Stimulated activated CD4-positive, alpha-beta T cell treated with anti-CD3 and anti-CD28 coated beads, Interleukin-15, amount 100 ng/mL, for 48 hours (primary cell): Measurements from ENCODE around the gene SORCS1.

Experiments used
- DNase-seq, 2 donors: peaks; one replicate each; pipeline ENCODE4 v3.0.0-alpha.2; 2020; ENCODE audit warnings: low read depth in 2 of 2

SORCS1 gene

GRCh38 chr10:106900016-106900652, 264.4 kb downstream of the SORCS1 start:
- no peak for DNase-seq

GRCh38 chr10:106898446-106898845, 266.1 kb downstream of the SORCS1 start:
- DNase-seq, result no peak

DNA sequence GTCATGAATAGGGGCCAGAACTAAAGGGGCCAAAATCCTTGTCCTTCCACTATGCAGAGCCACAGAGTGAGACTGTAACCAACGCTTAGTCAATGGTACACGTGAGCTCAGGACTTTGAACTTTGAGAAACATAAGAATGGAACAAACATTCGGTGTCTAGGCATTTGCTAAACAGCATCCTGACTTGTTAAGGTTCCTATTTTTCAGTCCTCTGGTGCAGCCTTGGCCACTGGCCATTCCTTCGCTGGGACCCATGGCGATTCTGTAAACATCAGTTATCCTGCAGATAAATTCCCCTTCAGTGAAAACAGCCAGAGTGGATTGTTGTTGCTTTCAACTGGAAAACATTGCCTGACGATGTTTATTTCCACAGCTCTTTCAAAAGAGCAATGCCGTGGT, 266.8 kb downstream of the SORCS1 start:
- no peak for DNase-seq

DNA sequence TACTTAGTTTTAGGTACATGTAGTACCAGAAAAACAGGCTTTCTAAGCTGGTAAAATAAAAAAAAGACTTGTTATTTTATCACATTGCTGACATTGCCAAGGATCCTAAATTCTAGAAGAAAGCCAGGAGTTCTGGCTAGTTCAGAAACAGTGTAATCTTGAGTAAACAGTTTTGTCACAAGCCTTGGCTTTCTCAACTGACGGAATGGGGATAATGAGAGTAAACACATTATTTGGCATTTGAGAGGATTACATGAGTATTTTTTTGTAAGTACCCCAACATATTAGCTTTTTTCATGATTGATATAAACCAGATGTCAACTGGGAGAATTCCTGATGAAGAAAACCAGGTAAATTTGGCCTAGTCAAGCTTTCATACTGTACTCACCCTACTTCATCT, 269.8 kb downstream of the SORCS1 start:
- DNase-seq, result no peak

- DNase-seq, result no peak
These were observed 286.9 kb downstream of the SORCS1 start for GRCh38 chr10:106877574-106877973.

GRCh38 chr10:106874604-106874889, 290.0 kb downstream of the SORCS1 start:
- DNase-seq, result no peak

DNA sequence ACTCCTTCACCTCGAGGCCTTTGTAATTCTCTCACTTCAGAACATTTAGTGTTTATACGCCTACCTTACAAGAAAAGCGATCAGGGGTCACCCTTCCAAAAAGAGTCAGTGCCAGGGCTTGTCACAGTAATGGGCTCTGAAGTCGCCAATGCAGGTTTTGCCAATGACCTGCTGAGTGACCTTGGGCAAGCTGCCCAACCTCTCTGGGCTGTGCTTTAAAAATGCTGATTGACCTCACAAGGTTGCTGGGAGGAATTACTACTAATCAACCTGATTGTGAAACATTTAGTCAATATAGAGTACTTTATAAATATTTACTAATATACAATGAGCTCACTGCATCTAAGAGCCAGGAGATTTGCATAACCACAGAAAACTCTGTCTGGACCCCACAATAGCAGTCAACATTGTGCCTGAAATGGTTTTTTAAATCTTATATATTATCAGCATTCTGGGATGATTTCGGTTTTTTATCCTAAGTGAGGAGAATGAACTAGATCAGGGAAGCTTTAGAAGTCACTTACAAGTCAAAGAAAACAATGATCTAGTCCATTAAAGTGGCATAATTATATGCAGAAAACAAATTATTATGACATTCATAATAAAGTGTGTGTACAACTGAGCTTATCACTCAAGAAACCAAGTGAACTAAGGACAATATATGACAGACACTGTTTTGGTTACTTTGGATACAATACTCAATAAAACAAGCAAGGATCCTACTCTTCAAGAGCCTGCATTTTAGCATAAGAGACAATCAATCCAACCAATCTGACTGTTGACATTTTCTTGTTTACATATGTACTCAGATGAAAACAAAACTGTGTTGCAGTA, 290.5 kb downstream of the SORCS1 start:
- no peak for DNase-seq

DNA sequence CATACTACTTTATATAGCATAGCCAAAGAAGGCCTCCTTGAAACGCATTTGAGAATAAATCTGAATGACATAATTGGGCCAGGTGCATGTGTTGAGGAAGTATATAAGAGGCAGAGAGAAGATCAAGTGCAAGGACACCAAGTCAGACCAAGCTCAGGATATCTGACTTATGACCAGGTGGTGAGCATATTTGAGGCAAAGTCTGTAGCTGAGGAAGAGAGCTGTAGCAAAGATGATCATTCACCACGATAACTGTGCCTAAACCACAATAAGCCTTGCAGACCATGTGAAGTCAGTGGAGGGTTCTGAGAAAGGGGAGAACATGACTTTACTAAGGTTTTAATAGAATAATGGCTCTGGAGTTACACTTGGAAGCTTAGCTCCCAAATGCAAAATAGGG, 292.3 kb downstream of the SORCS1 start:
- DNase-seq, result no peak

GRCh38 chr10:106866244-106866845, 298.2 kb downstream of the SORCS1 start:
- no peak for DNase-seq

- no peak for DNase-seq
These were observed 300.5 kb downstream of the SORCS1 start for GRCh38 chr10:106864031-106864430.

DNA sequence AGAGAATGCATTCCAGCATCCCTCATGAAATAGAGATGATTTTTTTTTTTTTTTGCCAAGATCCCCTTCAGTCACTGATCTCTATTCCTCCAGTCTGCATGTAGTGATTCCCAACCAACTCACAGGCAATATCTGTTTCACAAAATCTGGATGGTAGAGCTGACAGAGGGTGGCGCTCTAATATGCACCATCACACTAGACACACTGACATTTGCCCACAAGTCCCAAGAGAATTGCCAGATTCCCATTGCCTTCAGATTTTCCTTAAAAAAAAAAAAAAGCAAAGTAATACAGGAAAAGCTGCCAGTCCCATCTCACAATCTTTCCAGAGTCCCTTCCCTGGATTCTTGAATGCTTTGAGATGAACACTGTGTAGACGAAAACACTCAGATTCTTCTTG, 301.0 kb downstream of the SORCS1 start:
- no peak for DNase-seq

- no peak for DNase-seq
These were observed 304.4 kb downstream of the SORCS1 start for GRCh38 chr10:106859892-106860652.

DNA sequence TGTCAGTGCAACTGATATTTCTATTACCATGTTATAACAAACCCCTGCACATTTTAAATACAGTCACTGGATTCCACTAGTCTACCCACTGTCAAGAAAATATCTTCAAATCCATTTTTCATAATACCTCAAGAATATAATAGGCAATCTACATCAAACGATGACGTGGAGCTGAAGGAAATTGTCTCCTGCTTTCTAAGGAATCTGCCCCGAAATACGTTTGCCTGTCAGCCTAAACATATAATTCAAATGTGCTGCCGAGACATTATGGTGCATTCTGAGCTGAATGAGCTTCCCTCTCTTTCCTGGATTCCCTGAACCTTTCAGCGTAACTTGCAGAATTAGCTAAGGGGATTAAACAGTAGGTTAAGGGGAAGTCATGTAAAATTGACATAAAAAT, 306.8 kb downstream of the SORCS1 start:
- no peak for DNase-seq

DNA sequence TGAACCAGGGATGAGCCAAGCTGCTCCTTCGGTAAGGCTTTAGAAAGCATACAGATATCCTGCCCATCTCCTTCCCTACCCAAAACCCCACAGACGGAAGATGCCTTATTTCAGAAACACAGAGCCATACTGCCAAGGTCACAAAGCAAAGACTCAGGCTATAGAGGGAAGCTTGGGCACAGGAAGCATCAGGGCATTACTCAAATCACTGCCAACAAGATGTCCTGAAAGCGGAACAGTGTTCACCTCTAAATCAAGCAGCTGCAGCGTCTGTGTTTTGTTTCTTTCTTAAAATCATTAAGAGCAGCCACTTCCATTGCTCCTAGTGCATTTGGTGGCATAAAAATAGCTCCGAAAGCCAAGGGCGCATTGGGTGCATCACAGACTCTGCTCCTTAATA, 307.3 kb downstream of the SORCS1 start:
- DNase-seq, result no peak

DNA sequence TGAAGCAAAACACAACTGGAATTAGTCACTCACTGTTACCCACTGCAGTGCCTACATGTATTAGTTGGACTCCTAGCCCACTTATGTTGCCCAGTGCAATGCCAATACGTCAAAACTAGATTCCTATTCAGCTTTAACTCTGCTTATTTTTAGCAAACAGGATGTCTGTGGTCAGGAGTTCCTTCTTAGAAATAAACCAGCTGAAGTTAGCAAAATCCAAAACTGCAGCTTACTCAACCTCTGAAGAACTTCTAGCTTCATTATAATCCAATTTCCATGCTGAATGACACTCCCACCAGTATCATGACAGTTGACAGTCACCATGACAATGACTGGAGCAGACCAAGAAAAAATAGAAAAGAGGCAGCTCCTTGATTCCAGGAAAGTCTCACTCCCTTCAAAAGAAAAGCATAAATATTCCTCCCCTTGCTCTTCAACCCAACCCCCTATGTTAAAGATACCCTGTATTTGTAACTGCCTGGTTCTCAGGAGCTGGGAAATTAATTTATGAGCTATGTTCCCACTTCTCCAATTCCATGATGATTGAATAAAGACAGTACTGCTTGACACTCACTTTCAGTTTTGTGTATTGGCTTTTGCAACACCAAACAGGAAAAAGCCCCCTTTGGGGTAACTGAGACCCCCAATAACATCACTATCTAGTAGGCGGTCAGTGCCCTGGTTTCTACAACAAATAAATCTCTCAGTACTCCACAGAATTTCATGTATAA, 327.4 kb downstream of the SORCS1 start:
- no peak for DNase-seq

- DNase-seq, result no peak
These were observed 331.7 kb downstream of the SORCS1 start for GRCh38 chr10:106832846-106833245.

DNA sequence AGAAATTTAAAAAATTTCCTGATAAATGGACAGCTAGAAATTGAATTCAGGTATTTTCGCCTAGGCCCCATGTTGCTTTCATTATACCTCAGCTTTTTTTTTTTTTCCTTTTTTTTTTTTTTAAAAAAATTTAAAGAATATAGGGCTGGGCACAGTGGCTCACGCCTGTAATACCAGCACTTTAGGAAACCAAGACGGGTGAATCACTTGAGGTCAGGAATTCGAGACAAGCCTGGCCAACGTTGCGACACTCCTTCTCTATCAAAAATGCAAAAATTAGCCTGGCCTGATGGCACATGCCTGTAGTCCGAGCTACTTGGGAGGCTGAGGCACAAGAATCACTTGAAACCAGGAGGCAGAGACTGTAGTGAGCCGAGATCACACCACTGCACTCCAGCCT, 334.0 kb downstream of the SORCS1 start:
- no peak for DNase-seq

GRCh38 chr10:106830006-106830405, 334.5 kb downstream of the SORCS1 start:
- DNase-seq, result no peak

DNA sequence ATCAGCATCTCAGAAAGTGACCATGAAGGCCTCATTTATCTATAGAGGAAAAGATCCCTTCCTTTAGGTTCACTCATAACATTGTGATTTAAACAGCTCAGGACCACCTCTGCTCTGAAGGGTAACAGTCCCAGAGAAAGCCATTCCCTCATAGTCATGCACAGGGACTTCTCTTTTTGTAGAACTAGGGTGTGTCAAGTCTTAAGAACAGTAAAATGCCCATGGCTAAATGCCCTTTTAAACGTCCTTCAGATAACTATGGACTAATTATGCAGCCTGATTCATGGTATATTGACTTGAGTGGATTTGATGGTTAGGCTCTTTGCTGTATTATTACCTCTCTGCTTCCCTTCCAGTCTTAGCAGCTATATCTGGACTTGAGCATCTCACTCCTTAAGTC, 337.8 kb downstream of the SORCS1 start:
- DNase-seq, result no peak

- no peak for DNase-seq
These were observed 338.7 kb downstream of the SORCS1 start for GRCh38 chr10:106825576-106826364.

- DNase-seq, result no peak
These were observed 343.9 kb downstream of the SORCS1 start for GRCh38 chr10:106820579-106820978.
